GM21526 (cell line): Measurements from ENCODE around the gene TSC22D3.

Source experiments
- ATAC-seq: cut with Tn5 transposase; IDR thresholded peaks from one replicate; pipeline ENCODE4 v1.9.1; 2021; ENCODE audit warnings: moderate library complexity; ENCODE audit not compliant: unreplicated experiment, low FRiP score

TSC22D3 gene

GRCh38 chrX:107666931-107667330 lies 108.7 kb downstream of the TSC22D3 start:
- no peak for ATAC-seq
